Astrocyte (in vitro differentiated cells and primary cell): ENCODE data around the gene CNTNAP5. TPM values are rescaled to one million over a fixed set of nuclear protein-coding genes. Genes with fewer than 3 reads are reported as not detected.

Source experiments
- DNase-seq: peaks from one replicate; pipeline ENCODE4 v3.0.0-alpha.2; 2010; ENCODE audit warnings: low read depth
- FAIRE-seq: peaks from 2 replicates; lab custom pipeline; 2011; peaks lifted over from hg19 to GRCh38; lab: Jason Lieb, UNC
- H2AFZ ChIP-seq: 2 replicates; pipeline ENCODE4 v1.6.0; 2012; ENCODE audit warnings: low read depth, low read length, inconsistent platforms
- H3K27ac ChIP-seq: 2 replicates; pipeline ENCODE4 v1.5.1; 2011; ENCODE audit warnings: low read depth, low read length, inconsistent platforms
- H3K27me3 ChIP-seq: 2 replicates; pipeline ENCODE4 v1.6.0; 2011; ENCODE audit warnings: low read length, inconsistent platforms; ENCODE audit not compliant: insufficient read depth
- H3K36me3 ChIP-seq: 2 replicates; pipeline ENCODE4 v1.5.1; 2011; ENCODE audit warnings: low read length, inconsistent platforms; ENCODE audit not compliant: insufficient read depth
- H3K4me1 ChIP-seq: 2 replicates; pipeline ENCODE4 v1.5.1; 2011; ENCODE audit warnings: low read length, inconsistent platforms; ENCODE audit not compliant: insufficient read depth
- H3K4me2 ChIP-seq: 2 replicates; pipeline ENCODE4 v1.6.0; 2012; ENCODE audit warnings: low read length, inconsistent platforms
- H3K4me3 ChIP-seq: 2 replicates; pipeline ENCODE4 v1.5.1; 2011; ENCODE audit warnings: low read depth, mild to moderate bottlenecking, low read length, inconsistent platforms; ENCODE audit not compliant: insufficient read depth
- H3K79me2 ChIP-seq: 2 replicates; pipeline ENCODE4 v1.6.0; 2012; ENCODE audit warnings: mild to moderate bottlenecking, low read length, inconsistent platforms; ENCODE audit not compliant: insufficient read depth
- H3K9ac ChIP-seq: 2 replicates; pipeline ENCODE4 v1.6.0; 2012; ENCODE audit warnings: mild to moderate bottlenecking, low read length, inconsistent platforms
- H3K9me3 ChIP-seq: 2 replicates; pipeline ENCODE4 v1.5.1; 2012; ENCODE audit warnings: low read depth, mild to moderate bottlenecking, low read length, inconsistent platforms; ENCODE audit not compliant: insufficient read depth
- H4K20me1 ChIP-seq: 2 replicates; pipeline ENCODE4 v1.6.0; 2012; ENCODE audit warnings: low read length, inconsistent platforms; ENCODE audit not compliant: insufficient read depth
- H3K27ac Mint-ChIP-seq: one replicate; pipeline ENCODE4 v1.8.0; 2021; ENCODE audit warnings: mild to moderate bottlenecking, mixed read lengths; ENCODE audit not compliant: unreplicated experiment
- H3K27me3 Mint-ChIP-seq: one replicate; pipeline ENCODE4 v1.8.0; 2021; ENCODE audit warnings: low read depth, mixed read lengths; ENCODE audit not compliant: unreplicated experiment
- H3K36me3 Mint-ChIP-seq: one replicate; pipeline ENCODE4 v1.8.0; 2021; ENCODE audit warnings: low read depth, mixed read lengths; ENCODE audit not compliant: unreplicated experiment
- H3K4me1 Mint-ChIP-seq: one replicate; pipeline ENCODE4 v1.8.0; 2021; ENCODE audit warnings: low read depth, mixed read lengths; ENCODE audit not compliant: unreplicated experiment
- H3K4me3 Mint-ChIP-seq: one replicate; pipeline ENCODE4 v1.8.0; 2021; ENCODE audit warnings: mild to moderate bottlenecking, moderate library complexity, mixed read lengths; ENCODE audit not compliant: unreplicated experiment
- H3K9me3 Mint-ChIP-seq: one replicate; pipeline ENCODE4 v1.8.0; 2021; ENCODE audit warnings: mild to moderate bottlenecking, mixed read lengths; ENCODE audit not compliant: unreplicated experiment
- CTCF ChIP-seq: IDR thresholded peaks from 2 replicates; pipeline ENCODE4 v1.5.1; 2011; ENCODE audit warnings: low read depth, mild to moderate bottlenecking, inconsistent platforms, low read length, moderate library complexity; ENCODE audit not compliant: insufficient read depth
- EZH2 ChIP-seq: IDR thresholded peaks from 2 replicates; pipeline ENCODE4 v1.6.1; 2012; ENCODE audit warnings: mild to moderate bottlenecking, low read length, inconsistent platforms; ENCODE audit not compliant: insufficient read depth
- total RNA-seq: library from RNA; stranded (reverse); gene quantifications from 2 replicates; pipeline ENCODE4 v1.2.1, GENCODE V29; 2021

The CNTNAP5 gene
- total RNA-seq, 1 donor from 2014 or later = 0.30 TPM

GRCh38 chr2:124640221-124640750 is 615.2 kb downstream of the CNTNAP5 start:
- no peaks in the 10 kb centered on the region for H3K36me3 Mint-ChIP-seq
- no peaks in the 10 kb centered on the region for H3K4me1 ChIP-seq
- H3K27me3 ChIP-seq = no peaks in the 10 kb centered on the region
- H3K79me2 ChIP-seq = no peaks in the 10 kb centered on the region
- H3K9ac ChIP-seq = no peak overlapping the region
- peaks cover 2% of the 10 kb centered on the region for H3K27me3 Mint-ChIP-seq
- DNase-seq (no peak), FAIRE-seq (no peak)
- H3K9me3 Mint-ChIP-seq = no peaks in the 10 kb centered on the region
- H3K4me3 ChIP-seq = no peak overlapping the region
- no peaks in the 10 kb centered on the region for H3K4me1 Mint-ChIP-seq
- H3K4me2 ChIP-seq = no peak overlapping the region
- no peaks in the 10 kb centered on the region for H3K36me3 ChIP-seq
- H3K4me3 Mint-ChIP-seq = no peak overlapping the region
- peaks cover 3% of the 10 kb centered on the region for H3K9me3 ChIP-seq
- no peak overlapping the region for H3K27ac ChIP-seq
- TF ChIP-seq EZH2 (no peak), CTCF (no peak)
- no peaks in the 10 kb centered on the region for H4K20me1 ChIP-seq
- no peak overlapping the region for H3K27ac Mint-ChIP-seq
- no peak overlapping the region for H2AFZ ChIP-seq

- H3K9ac ChIP-seq = no peak overlapping the region
- H4K20me1 ChIP-seq = no peaks in the 10 kb centered on the region
- H3K4me1 Mint-ChIP-seq = no peaks in the 10 kb centered on the region
- no peak overlapping the region for H2AFZ ChIP-seq
- H3K9me3 ChIP-seq = no peaks in the 10 kb centered on the region
- H3K4me2 ChIP-seq = no peak overlapping the region
- no peak overlapping the region for H3K27ac ChIP-seq
- H3K9me3 Mint-ChIP-seq = no peaks in the 10 kb centered on the region
- no peak overlapping the region for H3K4me3 Mint-ChIP-seq
- H3K4me3 ChIP-seq = no peak overlapping the region
- H3K27ac Mint-ChIP-seq = no peak overlapping the region
- no peaks in the 10 kb centered on the region for H3K4me1 ChIP-seq
- no peaks in the 10 kb centered on the region for H3K27me3 ChIP-seq
- TF ChIP-seq CTCF (no peak), EZH2 (no peak)
- no peaks in the 10 kb centered on the region for H3K36me3 Mint-ChIP-seq
- no peak for DNase-seq
- H3K36me3 ChIP-seq = no peaks in the 10 kb centered on the region
- peaks cover 2% of the 10 kb centered on the region for H3K27me3 Mint-ChIP-seq
- no peaks in the 10 kb centered on the region for H3K79me2 ChIP-seq
- no peak for FAIRE-seq
These were observed 621.2 kb downstream of the CNTNAP5 start for GRCh38 chr2:124646166-124646815.

GRCh38 chr2:124647245-124647644 is 622.2 kb downstream of the CNTNAP5 start:
- no peaks in the 10 kb centered on the region for H3K9me3 Mint-ChIP-seq
- H3K4me3 Mint-ChIP-seq = no peak overlapping the region
- Histone ChIP-seq H3K4me3 (no peak overlapping the region), H3K9me3 (no peaks in the 10 kb centered on the region), H4K20me1 (no peaks in the 10 kb centered on the region), H3K4me1 (no peaks in the 10 kb centered on the region), H3K27me3 (no peaks in the 10 kb centered on the region), H3K27ac (no peak overlapping the region), H3K9ac (no peak overlapping the region), H3K36me3 (no peaks in the 10 kb centered on the region), H3K4me2 (no peak overlapping the region), H2AFZ (no peak overlapping the region), H3K79me2 (no peaks in the 10 kb centered on the region)
- peaks cover 2% of the 10 kb centered on the region for H3K27me3 Mint-ChIP-seq
- H3K27ac Mint-ChIP-seq = no peak overlapping the region
- FAIRE-seq (no peak), DNase-seq (no peak)
- TF ChIP-seq CTCF (no peak), EZH2 (no peak)
- no peaks in the 10 kb centered on the region for H3K36me3 Mint-ChIP-seq
- H3K4me1 Mint-ChIP-seq = no peaks in the 10 kb centered on the region
